ENCODE results near the gene EGFLAM.

GRCh38 chr5:38445374-38446028 lies 187.1 kb downstream of the EGFLAM start:
- TF ChIP-seq CTCF (conservative IDR thresholded peaks at IDR 0.05; ENCODE audit: low read depth in 2 of 2), result no peak
- no peak for TF ChIP-seq ETS1 (IDR thresholded peaks at IDR 0.05)
- TF ChIP-seq POLR2AphosphoS5 (IDR thresholded peaks at IDR 0.05; ENCODE audit: low read depth), result no peak
- no peak for TF ChIP-seq JUNB (IDR thresholded peaks at IDR 0.05; ENCODE audit: unreplicated experiment)
- no peak for TF ChIP-seq EZH2 (IDR thresholded peaks at IDR 0.05; ENCODE audit: low read depth, unreplicated experiment)
- TF ChIP-seq, protein P1, sequence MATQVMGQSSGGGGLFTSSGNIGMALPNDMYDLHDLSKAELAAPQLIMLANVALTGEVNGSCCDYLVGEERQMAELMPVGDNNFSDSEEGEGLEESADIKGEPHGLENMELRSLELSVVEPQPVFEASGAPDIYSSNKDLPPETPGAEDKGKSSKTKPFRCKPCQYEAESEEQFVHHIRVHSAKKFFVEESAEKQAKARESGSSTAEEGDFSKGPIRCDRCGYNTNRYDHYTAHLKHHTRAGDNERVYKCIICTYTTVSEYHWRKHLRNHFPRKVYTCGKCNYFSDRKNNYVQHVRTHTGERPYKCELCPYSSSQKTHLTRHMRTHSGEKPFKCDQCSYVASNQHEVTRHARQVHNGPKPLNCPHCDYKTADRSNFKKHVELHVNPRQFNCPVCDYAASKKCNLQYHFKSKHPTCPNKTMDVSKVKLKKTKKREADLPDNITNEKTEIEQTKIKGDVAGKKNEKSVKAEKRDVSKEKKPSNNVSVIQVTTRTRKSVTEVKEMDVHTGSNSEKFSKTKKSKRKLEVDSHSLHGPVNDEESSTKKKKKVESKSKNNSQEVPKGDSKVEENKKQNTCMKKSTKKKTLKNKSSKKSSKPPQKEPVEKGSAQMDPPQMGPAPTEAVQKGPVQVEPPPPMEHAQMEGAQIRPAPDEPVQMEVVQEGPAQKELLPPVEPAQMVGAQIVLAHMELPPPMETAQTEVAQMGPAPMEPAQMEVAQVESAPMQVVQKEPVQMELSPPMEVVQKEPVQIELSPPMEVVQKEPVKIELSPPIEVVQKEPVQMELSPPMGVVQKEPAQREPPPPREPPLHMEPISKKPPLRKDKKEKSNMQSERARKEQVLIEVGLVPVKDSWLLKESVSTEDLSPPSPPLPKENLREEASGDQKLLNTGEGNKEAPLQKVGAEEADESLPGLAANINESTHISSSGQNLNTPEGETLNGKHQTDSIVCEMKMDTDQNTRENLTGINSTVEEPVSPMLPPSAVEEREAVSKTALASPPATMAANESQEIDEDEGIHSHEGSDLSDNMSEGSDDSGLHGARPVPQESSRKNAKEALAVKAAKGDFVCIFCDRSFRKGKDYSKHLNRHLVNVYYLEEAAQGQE (IDR thresholded peaks at IDR 0.05; ENCODE audit: unreplicated experiment), result no peak
- TF ChIP-seq EZH2phosphoT487 (IDR thresholded peaks at IDR 0.05; ENCODE audit: unreplicated experiment), result no peak

Data from GM23338 (cell line).